ENCODE measurements around the gene FIG4. TPM values are rescaled to one million over a fixed set of nuclear protein-coding genes. Genes with fewer than 3 reads are reported as not detected.
"Not testable (repeated sequence)": the region's sequence is repeated elsewhere in the genome, so short reads cannot be mapped to it uniquely, and the experiment has no call there.

FIG4 gene
- total RNA-seq, 1 experiment from 2014 or later: 21.3 TPM

DNA sequence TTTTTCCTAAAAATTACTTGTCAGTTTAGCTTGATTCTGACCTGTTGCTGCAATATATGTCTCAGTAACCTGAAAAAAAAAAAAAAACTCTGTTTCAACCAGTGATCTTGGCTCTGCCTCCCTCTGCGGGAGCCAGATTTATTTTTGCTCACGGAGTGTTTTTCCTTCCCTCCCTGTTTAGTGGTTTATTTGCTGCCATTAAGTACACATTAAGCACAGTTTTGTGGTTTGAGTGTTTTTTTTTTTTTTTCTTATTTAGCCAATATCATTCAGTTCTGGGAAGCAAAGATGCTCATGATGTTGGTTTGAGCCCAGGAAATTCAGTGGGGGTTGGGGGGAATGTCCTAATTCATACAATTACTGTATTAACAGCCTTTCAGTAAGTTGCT is 176.9 kb downstream of the FIG4 start (continued):
- TF ChIP-seq, protein P1, sequence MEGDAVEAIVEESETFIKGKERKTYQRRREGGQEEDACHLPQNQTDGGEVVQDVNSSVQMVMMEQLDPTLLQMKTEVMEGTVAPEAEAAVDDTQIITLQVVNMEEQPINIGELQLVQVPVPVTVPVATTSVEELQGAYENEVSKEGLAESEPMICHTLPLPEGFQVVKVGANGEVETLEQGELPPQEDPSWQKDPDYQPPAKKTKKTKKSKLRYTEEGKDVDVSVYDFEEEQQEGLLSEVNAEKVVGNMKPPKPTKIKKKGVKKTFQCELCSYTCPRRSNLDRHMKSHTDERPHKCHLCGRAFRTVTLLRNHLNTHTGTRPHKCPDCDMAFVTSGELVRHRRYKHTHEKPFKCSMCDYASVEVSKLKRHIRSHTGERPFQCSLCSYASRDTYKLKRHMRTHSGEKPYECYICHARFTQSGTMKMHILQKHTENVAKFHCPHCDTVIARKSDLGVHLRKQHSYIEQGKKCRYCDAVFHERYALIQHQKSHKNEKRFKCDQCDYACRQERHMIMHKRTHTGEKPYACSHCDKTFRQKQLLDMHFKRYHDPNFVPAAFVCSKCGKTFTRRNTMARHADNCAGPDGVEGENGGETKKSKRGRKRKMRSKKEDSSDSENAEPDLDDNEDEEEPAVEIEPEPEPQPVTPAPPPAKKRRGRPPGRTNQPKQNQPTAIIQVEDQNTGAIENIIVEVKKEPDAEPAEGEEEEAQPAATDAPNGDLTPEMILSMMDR (IDR thresholded peaks at IDR 0.05): no peak
- no peak for TF ChIP-seq ZNF219 (CRISPR knock-in tag; IDR thresholded peaks at IDR 0.05; ENCODE audit: borderline replicate concordance)
- TF ChIP-seq, protein P2, sequence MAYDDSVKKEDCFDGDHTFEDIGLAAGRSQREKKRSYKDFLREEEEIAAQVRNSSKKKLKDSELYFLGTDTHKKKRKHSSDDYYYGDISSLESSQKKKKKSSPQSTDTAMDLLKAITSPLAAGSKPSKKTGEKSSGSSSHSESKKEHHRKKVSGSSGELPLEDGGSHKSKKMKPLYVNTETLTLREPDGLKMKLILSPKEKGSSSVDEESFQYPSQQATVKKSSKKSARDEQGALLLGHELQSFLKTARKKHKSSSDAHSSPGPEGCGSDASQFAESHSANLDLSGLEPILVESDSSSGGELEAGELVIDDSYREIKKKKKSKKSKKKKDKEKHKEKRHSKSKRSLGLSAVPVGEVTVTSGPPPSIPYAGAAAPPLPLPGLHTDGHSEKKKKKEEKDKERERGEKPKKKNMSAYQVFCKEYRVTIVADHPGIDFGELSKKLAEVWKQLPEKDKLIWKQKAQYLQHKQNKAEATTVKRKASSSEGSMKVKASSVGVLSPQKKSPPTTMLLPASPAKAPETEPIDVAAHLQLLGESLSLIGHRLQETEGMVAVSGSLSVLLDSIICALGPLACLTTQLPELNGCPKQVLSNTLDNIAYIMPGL (CRISPR knock-in tag; IDR thresholded peaks at IDR 0.05): no peak
- TF ChIP-seq, protein P3, sequence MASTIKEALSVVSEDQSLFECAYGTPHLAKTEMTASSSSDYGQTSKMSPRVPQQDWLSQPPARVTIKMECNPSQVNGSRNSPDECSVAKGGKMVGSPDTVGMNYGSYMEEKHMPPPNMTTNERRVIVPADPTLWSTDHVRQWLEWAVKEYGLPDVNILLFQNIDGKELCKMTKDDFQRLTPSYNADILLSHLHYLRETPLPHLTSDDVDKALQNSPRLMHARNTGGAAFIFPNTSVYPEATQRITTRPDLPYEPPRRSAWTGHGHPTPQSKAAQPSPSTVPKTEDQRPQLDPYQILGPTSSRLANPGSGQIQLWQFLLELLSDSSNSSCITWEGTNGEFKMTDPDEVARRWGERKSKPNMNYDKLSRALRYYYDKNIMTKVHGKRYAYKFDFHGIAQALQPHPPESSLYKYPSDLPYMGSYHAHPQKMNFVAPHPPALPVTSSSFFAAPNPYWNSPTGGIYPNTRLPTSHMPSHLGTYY (CRISPR knock-in tag; IDR thresholded peaks at IDR 0.05): no peak

DNA sequence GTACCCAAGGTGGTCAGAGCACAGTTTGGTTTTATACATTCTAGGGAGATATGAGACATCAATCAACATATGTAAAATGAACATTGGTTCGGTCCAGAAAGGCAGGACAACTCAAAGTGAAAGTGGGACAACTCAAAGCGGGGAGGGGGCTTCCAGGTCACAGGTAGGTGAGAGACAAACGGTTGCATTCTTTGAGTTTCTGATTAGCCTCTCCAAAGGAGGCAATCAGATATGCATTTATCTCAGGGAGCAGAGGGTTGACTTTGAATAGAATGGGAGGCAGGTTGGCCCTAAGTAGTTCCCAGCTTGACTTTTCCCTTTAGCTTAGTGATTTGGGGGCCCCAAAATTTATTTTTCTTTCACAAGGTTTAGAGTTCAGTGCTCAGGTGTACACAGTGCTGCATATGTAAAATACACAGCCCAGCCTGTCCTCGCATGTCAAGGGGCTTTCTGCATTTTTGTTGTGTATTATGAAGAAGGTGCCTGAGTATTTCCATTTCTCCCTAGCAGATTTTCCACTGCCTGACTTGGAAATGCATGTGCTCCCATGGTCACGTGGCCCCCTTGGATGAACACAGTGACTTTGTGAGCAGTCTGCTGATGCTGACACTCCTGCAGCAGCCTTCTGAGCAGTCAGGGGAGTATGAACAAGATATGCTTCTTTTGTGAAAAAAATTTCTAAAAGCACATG is 178.4 kb downstream of the FIG4 start:
- DNase-seq (ENCODE audit: low spot score); H3K27me3 Mint-ChIP-seq (ENCODE audit: low read depth); ATAC-seq; H3K9me3 Mint-ChIP-seq; H3K36me3 Mint-ChIP-seq; POLR2A ChIA-PET: not testable (repeated sequence)
- Mint-ChIP-seq H3K4me1 (peaks cover 39% of the 10 kb centered on the region), H3K4me3 (peak overlapping the region; percentile 0; the same call in 1 of the 2 replicates), H3K27ac (peak overlapping the region; percentile 10; the same call in 1 of the 2 replicates)
- TF ChIP-seq, protein P4, sequence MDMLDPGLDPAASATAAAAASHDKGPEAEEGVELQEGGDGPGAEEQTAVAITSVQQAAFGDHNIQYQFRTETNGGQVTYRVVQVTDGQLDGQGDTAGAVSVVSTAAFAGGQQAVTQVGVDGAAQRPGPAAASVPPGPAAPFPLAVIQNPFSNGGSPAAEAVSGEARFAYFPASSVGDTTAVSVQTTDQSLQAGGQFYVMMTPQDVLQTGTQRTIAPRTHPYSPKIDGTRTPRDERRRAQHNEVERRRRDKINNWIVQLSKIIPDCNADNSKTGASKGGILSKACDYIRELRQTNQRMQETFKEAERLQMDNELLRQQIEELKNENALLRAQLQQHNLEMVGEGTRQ (CRISPR knock-in tag; IDR thresholded peaks at IDR 0.05): peak; percentile 88
- TF ChIP-seq, protein P5, sequence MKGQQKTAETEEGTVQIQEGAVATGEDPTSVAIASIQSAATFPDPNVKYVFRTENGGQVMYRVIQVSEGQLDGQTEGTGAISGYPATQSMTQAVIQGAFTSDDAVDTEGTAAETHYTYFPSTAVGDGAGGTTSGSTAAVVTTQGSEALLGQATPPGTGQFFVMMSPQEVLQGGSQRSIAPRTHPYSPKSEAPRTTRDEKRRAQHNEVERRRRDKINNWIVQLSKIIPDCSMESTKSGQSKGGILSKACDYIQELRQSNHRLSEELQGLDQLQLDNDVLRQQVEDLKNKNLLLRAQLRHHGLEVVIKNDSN (CRISPR knock-in tag; IDR thresholded peaks at IDR 0.05): peak; percentile 82
- CTCF ChIA-PET: interaction anchor here (1.7 kb wide), 1 partner anchor 170 kb away, joined by 10 read pairs; no protein-coding TSS in a partner anchor

DNA sequence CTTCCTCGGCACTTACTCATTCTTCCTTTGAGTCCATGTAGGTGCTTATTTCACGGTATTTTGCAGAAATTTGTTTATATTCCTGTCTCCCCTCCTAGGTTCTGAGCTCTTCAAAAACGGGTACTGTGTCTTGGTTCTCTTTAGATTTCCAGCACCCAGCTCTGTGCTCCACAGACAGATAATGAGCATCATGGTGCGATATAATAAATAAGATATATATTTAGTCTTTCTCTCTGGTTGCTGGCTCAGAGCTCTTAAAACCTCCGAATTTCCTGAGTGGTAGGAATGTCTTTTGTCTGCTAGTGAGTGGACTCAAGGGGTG is 179.0 kb downstream of the FIG4 start:
- H3K4me1 Mint-ChIP-seq: peaks cover 39% of the 10 kb centered on the region
- no peaks in the 10 kb centered on the region for H3K36me3 Mint-ChIP-seq
- H3K27me3 Mint-ChIP-seq (ENCODE audit: low read depth): peaks cover 6% of the 10 kb centered on the region; the same call in 1 of the 2 replicates
- H3K9me3 Mint-ChIP-seq: peaks cover 5% of the 10 kb centered on the region; the same call in 1 of the 2 replicates
- CTCF ChIA-PET: interaction anchor here (1.7 kb wide), 1 partner anchor 170 kb away, joined by 10 read pairs; no protein-coding TSS in a partner anchor
- DNase-seq (ENCODE audit: low spot score) (no peak), ATAC-seq (no peak)
- H3K4me3 Mint-ChIP-seq: no peak overlapping the region
- TF ChIP-seq, protein P6, sequence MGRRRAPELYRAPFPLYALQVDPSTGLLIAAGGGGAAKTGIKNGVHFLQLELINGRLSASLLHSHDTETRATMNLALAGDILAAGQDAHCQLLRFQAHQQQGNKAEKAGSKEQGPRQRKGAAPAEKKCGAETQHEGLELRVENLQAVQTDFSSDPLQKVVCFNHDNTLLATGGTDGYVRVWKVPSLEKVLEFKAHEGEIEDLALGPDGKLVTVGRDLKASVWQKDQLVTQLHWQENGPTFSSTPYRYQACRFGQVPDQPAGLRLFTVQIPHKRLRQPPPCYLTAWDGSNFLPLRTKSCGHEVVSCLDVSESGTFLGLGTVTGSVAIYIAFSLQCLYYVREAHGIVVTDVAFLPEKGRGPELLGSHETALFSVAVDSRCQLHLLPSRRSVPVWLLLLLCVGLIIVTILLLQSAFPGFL (CRISPR knock-in tag; IDR thresholded peaks at IDR 0.05; ENCODE audit: borderline replicate concordance): no peak
- TF ChIP-seq, protein P7, sequence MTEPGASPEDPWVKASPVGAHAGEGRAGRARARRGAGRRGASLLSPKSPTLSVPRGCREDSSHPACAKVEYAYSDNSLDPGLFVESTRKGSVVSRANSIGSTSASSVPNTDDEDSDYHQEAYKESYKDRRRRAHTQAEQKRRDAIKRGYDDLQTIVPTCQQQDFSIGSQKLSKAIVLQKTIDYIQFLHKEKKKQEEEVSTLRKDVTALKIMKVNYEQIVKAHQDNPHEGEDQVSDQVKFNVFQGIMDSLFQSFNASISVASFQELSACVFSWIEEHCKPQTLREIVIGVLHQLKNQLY (CRISPR knock-in tag; IDR thresholded peaks at IDR 0.05): no peak
- TF ChIP-seq MXD4 (CRISPR knock-in tag; IDR thresholded peaks at IDR 0.05; ENCODE audit: borderline replicate concordance): no peak
- TF ChIP-seq, protein P8, sequence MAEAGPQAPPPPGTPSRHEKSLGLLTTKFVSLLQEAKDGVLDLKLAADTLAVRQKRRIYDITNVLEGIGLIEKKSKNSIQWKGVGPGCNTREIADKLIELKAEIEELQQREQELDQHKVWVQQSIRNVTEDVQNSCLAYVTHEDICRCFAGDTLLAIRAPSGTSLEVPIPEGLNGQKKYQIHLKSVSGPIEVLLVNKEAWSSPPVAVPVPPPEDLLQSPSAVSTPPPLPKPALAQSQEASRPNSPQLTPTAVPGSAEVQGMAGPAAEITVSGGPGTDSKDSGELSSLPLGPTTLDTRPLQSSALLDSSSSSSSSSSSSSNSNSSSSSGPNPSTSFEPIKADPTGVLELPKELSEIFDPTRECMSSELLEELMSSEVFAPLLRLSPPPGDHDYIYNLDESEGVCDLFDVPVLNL (CRISPR knock-in tag; IDR thresholded peaks at IDR 0.05; ENCODE audit: borderline replicate concordance, low read depth): no peak
- no peak overlapping the region for H3K27ac Mint-ChIP-seq
- POLR2A ChIA-PET: no interaction called here

Measured in WTC11 (cell line).